GM23248 (cell line): ENCODE results near the gene GALNS.

Experiments used
- EZH2 ChIP-seq: fragments of 200-600 bp; sonication (generic); IDR thresholded peaks from 2 replicates; pipeline ENCODE4 v1.6.1; 2018; ENCODE audit warnings: antibody characterized with exemption, mild to moderate bottlenecking; ENCODE audit not compliant: insufficient read depth, poor library complexity, severe bottlenecking
- EZH2phosphoT487 ChIP-seq: fragments of 200-600 bp; sonication (generic); IDR thresholded peaks from 2 replicates; pipeline ENCODE4 v1.6.1; 2018; ENCODE audit warnings: antibody characterized with exemption, moderate library complexity, mild to moderate bottlenecking, low read depth; ENCODE audit not compliant: insufficient read depth

- TF ChIP-seq EZH2phosphoT487 (no peak), EZH2 (no peak)
Observed at GRCh38 chr16:88818575-88818874, 38.2 kb downstream of the GALNS start.
